GM12878 (cell line): ENCODE data around the gene GLIPR1L1. TPM values are rescaled to one million over a fixed set of nuclear protein-coding genes. Genes with fewer than 3 reads are reported as not detected.

ENCODE experiments used
- ATAC-seq: fragments of 200-7000 bp; cut with Tn5 transposase; 3 replicates; pipeline ENCODE4 v1.9.1; 2020; ENCODE audit warnings: mild to moderate bottlenecking, moderate library complexity
- BruUV-seq: library from RNA; stranded (reverse); fragments of 400-500 nt; replicated peaks from 2 replicates; lab custom pipeline; 2021; lab: Mats Ljungman, UMichigan
- CTCF ChIA-PET: fragments of 300-600 bp; sonication (Branson Sonifier 250); formaldehyde crosslinking; extraction: SDS; loops from one replicate; lab custom pipeline; 2021; ENCODE audit warnings: inconsistent platforms; lab: Yijun Ruan, JAX
- POLR2A ChIA-PET: fragments of 350-600 bp; formaldehyde crosslinking; extraction: SDS; loops from one replicate; lab custom pipeline; 2021; ENCODE audit warnings: inconsistent platforms; lab: Charles Lee
- RAD21 ChIA-PET: fragments of 300-600 bp; sonication (Branson Sonifier 250); formaldehyde crosslinking; loops from one replicate; lab custom pipeline; 2023; ENCODE audit warnings: antibody characterized with exemption; ENCODE audit not compliant: unreplicated experiment; lab: Charles Lee
- SMC1A ChIA-PET: fragments of 300-600 bp; sonication (Branson Sonifier 250); formaldehyde crosslinking; loops from one replicate; lab custom pipeline; 2023; ENCODE audit not compliant: unreplicated experiment, uncharacterized antibody; lab: Charles Lee
- DNase-seq: peaks from one replicate; pipeline ENCODE4 v3.0.0-alpha.2; 2011; ENCODE audit warnings: low read depth, low spot score
- FAIRE-seq: peaks from 3 replicates; lab custom pipeline; 2011; peaks lifted over from hg19 to GRCh38; lab: Jason Lieb, UNC
- H2AFZ ChIP-seq: 2 replicates; pipeline ENCODE4 v1.6.0; 2011; ENCODE audit warnings: low read depth, low read length, control low read depth; ENCODE audit not compliant: control insufficient read depth
- H3K27ac ChIP-seq: 2 replicates; pipeline ENCODE4 v1.5.1; 2011; ENCODE audit warnings: control low read depth; ENCODE audit not compliant: control insufficient read depth, insufficient read depth
- H3K27me3 ChIP-seq, 2 experiments: replicated peaks in 1 of 2; 2 replicates each; pipeline versions ENCODE4 v1.6.0 to v1.6.1; 2011; ENCODE audit warnings: low read length in 1 of 2; ENCODE audit not compliant: control insufficient read depth in 2 of 2, insufficient read depth in 2 of 2
- H3K36me3 ChIP-seq, 2 experiments: 2 replicates each; pipeline ENCODE4 v1.5.1; 2011; ENCODE audit warnings: low read length in 1 of 2; ENCODE audit not compliant: control insufficient read depth in 2 of 2, insufficient read depth in 2 of 2
- H3K4me1 ChIP-seq: 2 replicates; pipeline ENCODE4 v1.6.1; 2011; ENCODE audit warnings: mild to moderate bottlenecking, low read length, moderate library complexity, mixed read lengths; ENCODE audit not compliant: control insufficient read depth, insufficient read depth
- H3K4me2 ChIP-seq: 2 replicates; pipeline ENCODE4 v1.6.0; 2011; ENCODE audit warnings: control low read depth; ENCODE audit not compliant: control insufficient read depth, insufficient read depth
- H3K4me3 ChIP-seq: fragments of 200-600 bp; sonication (generic); 2 replicates; pipeline ENCODE4 v1.5.1; 2016
- H3K79me2 ChIP-seq: 2 replicates; pipeline ENCODE4 v1.6.0; 2011; ENCODE audit warnings: low read length; ENCODE audit not compliant: control insufficient read depth, insufficient read depth
- H3K9ac ChIP-seq: 2 replicates; pipeline ENCODE4 v1.8.0; 2011; ENCODE audit warnings: low read length, control low read depth, mixed read lengths; ENCODE audit not compliant: control insufficient read depth, insufficient read depth
- H3K9me3 ChIP-seq: replicated peaks from 3 replicates; pipeline ENCODE4 v1.5.1; 2011; ENCODE audit warnings: mild to moderate bottlenecking, low read length; ENCODE audit not compliant: control insufficient read depth, insufficient read depth
- H4K20me1 ChIP-seq: 2 replicates; pipeline ENCODE4 v1.6.0; 2011; ENCODE audit not compliant: control insufficient read depth, insufficient read depth
- E4F1 ChIP-seq: fragments of 450-650 bp; IDR thresholded peaks from 2 replicates; pipeline ENCODE4 v1.6.1; 2018; ENCODE audit warnings: borderline replicate concordance, mild to moderate bottlenecking; ENCODE audit not compliant: partially characterized antibody
- IKZF2 ChIP-seq, 2 experiments: fragments of 450-650 bp; IDR thresholded peaks; 2 replicates each; pipeline ENCODE4 v1.6.1; 2017; ENCODE audit warnings: mild to moderate bottlenecking in 2 of 2, moderate library complexity in 2 of 2
- RAD21 ChIP-seq: IDR thresholded peaks from 2 replicates; pipeline ENCODE4 v1.6.1; 2011; ENCODE audit warnings: mild to moderate bottlenecking, low read depth, low read length, moderate library complexity; ENCODE audit not compliant: insufficient read depth
- SMC3 ChIP-seq: IDR thresholded peaks from 2 replicates; pipeline ENCODE4 v1.6.1; 2011; ENCODE audit warnings: low read length, improper control_type of control experiment, borderline replicate concordance
- STAT3 ChIP-seq: IDR thresholded peaks from 2 replicates; pipeline ENCODE4 v1.6.1; 2011; ENCODE audit warnings: low read depth, low read length, improper control_type of control experiment
- USF1 ChIP-seq: IDR thresholded peaks from 2 replicates; pipeline ENCODE4 v1.6.1; 2011; ENCODE audit warnings: borderline replicate concordance, low read depth, mild to moderate bottlenecking, moderate library complexity, mixed read lengths, low read length; ENCODE audit not compliant: insufficient read depth; ENCODE audit errors: extremely low read length
- USF2 ChIP-seq: IDR thresholded peaks from 2 replicates; pipeline ENCODE4 v1.6.1; 2011; ENCODE audit warnings: low read depth, low read length, improper control_type of control experiment, borderline replicate concordance
- ZBED1 ChIP-seq: IDR thresholded peaks from 2 replicates; pipeline ENCODE4 v1.6.1; 2016; ENCODE audit warnings: borderline replicate concordance
- ZSCAN29 ChIP-seq: fragments of 450-650 bp; IDR thresholded peaks from 2 replicates; pipeline ENCODE4 v1.6.1; 2017; ENCODE audit warnings: mild to moderate bottlenecking, moderate library complexity
- WGBS: methylation state at CpG from one replicate; pipeline ENCODE4 v1.1.6; 2016; ENCODE audit warnings: low lambda C conversion rate; ENCODE audit not compliant: insufficient replicate concordance, insufficient coverage; ENCODE audit errors: missing lambda C conversion rate; 5-methylcytosine and 5-hydroxymethylcytosine counted together
- in situ Hi-C: fragments of 300-500 bp; cut with MboI; formaldehyde crosslinking; loops from 9 replicates; pipeline ENCODE4 v1.14.3; 2018; ENCODE audit warnings: mixed read lengths
- intact Hi-C: fragments of 100-400 bp; cut with micrococcal nuclease; formaldehyde crosslinking; loops from one replicate; pipeline ENCODE4 v1.14.2; 2022; ENCODE audit not compliant: unreplicated experiment
- polyA plus RNA-seq, 11 experiments: library from polyadenylated mRNA; depleted of rRNA in 4 of 11; unstranded in 6 of 11; stranded (reverse) in 5 of 11; fragments of >200 nt; fragmentation: Nextera tagmentation in 4 of 11; fragmentation: Illumina TruSeq in 1 of 11; extraction: Ambion mirVana in 4 of 11; extraction: Trizol in 1 of 11; gene quantifications; 1 replicate in 1 of 11; 2 replicates in 10 of 11; pipeline versions ENCODE4 v1.2.1 to v1.2.3, GENCODE V29; 2011 to 2016; ENCODE audit warnings: inconsistent platforms in 2 of 11, missing spikeins in 2 of 11, low read depth in 1 of 11
- total RNA-seq, 4 experiments: library from RNA; depleted of rRNA in 3 of 4; stranded (reverse); fragments of >200 nt in 3 of 4; fragmentation: Illumina TruSeq in 1 of 4; extraction: Trizol in 1 of 4; gene quantifications; 2 replicates each; pipeline versions ENCODE4 v1.2.1 to v1.2.3, GENCODE V29; 2013 to 2021

The GLIPR1L1 gene
- total and polyA plus RNA-seq, 10 of the 15 experiments (the other 5 are each of a cell fraction or from before 2014, with no cell fraction given), result 0.10 to 0.47 (median 0.13) TPM; not detected in 7

- H3K36me3 ChIP-seq, result no peaks in the 10 kb centered on the region
- in situ Hi-C loops, result no loop called here
- FAIRE-seq (no peak), ATAC-seq (no peak)
- intact Hi-C loops, result no loop called here
- H3K4me2 ChIP-seq, result no peak overlapping the region
- no peaks in the 10 kb centered on the region for H3K9me3 ChIP-seq
- 97% methylated on average over 2 of the region's 2 CpGs for WGBS
- POLR2A ChIA-PET, result no interaction called here
- no peak overlapping the region for H3K9ac ChIP-seq
- H3K27me3 ChIP-seq, result no peaks in the 10 kb centered on the region
- no peak overlapping the region for H2AFZ ChIP-seq
- H3K4me1 ChIP-seq, result no peaks in the 10 kb centered on the region
- RAD21 ChIA-PET, result no interaction called here
- H3K79me2 ChIP-seq, result no peaks in the 10 kb centered on the region
- SMC1A ChIA-PET, result no interaction called here
- H3K4me3 ChIP-seq, result no peak overlapping the region
- H4K20me1 ChIP-seq, result no peaks in the 10 kb centered on the region
- BruUV-seq, result no TSS peak
- no peak for TF ChIP-seq IKZF2 (IDR thresholded peaks at IDR 0.05)
- no peak for TF ChIP-seq ZSCAN29
- no peak for TF ChIP-seq E4F1
- TF ChIP-seq USF2, result no peak
- TF ChIP-seq USF1, result no peak
- no peak for TF ChIP-seq STAT3
- TF ChIP-seq ZBED1, result no peak
- TF ChIP-seq RAD21, result no peak
- TF ChIP-seq SMC3, result no peak
- TF ChIP-seq, all 136 proteins: peak for 0
- CTCF ChIA-PET, result no interaction called here
- no peak for DNase-seq
- H3K27ac ChIP-seq, result no peak overlapping the region
These were observed 26.2 kb upstream of the GLIPR1L1 start for GRCh38 chr12:75308279-75308678.
